Mesothelial cell of epicardium (in vitro differentiated cells): ENCODE measurements around the gene CTNNBL1. TPM values are rescaled to one million over a fixed set of nuclear protein-coding genes. Genes with fewer than 3 reads are reported as not detected.

Experiments
- DNase-seq, 2 experiments: peaks; one replicate each; pipeline ENCODE4 v3.0.0; 2021; ENCODE audit warnings: low spot score in 2 of 2; ENCODE audit not compliant: unreplicated experiment in 2 of 2
- H3K27ac Mint-ChIP-seq: 2 replicates; pipeline ENCODE4 v1.8.0; 2021; ENCODE audit warnings: mixed read lengths
- H3K27me3 Mint-ChIP-seq: 2 replicates; pipeline ENCODE4 v1.8.0; 2021; ENCODE audit warnings: low read depth, mixed read lengths
- H3K36me3 Mint-ChIP-seq: 2 replicates; pipeline ENCODE4 v1.8.0; 2021; ENCODE audit warnings: mixed read lengths
- H3K4me1 Mint-ChIP-seq: 2 replicates; pipeline ENCODE4 v1.8.0; 2021; ENCODE audit warnings: mixed read lengths
- H3K4me3 Mint-ChIP-seq: 2 replicates; pipeline ENCODE4 v1.8.0; 2021; ENCODE audit warnings: mild to moderate bottlenecking, moderate library complexity, mixed read lengths
- H3K9me3 Mint-ChIP-seq: 2 replicates; pipeline ENCODE4 v1.8.0; 2021; ENCODE audit warnings: mixed read lengths
- CTCF ChIP-seq: fragments of 200-600 bp; sonication (generic); IDR thresholded peaks from one replicate; pipeline ENCODE4 v1.5.0; 2021; ENCODE audit warnings: antibody characterized with exemption; ENCODE audit not compliant: unreplicated experiment
- total RNA-seq: library from RNA; stranded (reverse); gene quantifications from 3 replicates; pipeline ENCODE4 v1.2.1, GENCODE V29; 2021

Gene CTNNBL1
- total RNA-seq, 1 donor from 2014 or later, result 59.0 TPM

- Mint-ChIP-seq H3K4me3 (no peak overlapping the region), H3K27ac (no peak overlapping the region), H3K27me3 (no peaks in the 10 kb centered on the region)
Observed at GRCh38 chr20:37741570-37741969, 47.7 kb downstream of the CTNNBL1 start.

GRCh38 chr20:37742131-37742530, 48.3 kb downstream of the CTNNBL1 start:
- no peak for TF ChIP-seq CTCF
- H3K27me3 Mint-ChIP-seq, result no peaks in the 10 kb centered on the region
- no peak overlapping the region for H3K27ac Mint-ChIP-seq
- H3K4me3 Mint-ChIP-seq, result no peak overlapping the region
- H3K36me3 Mint-ChIP-seq, result peaks cover 30% of the 10 kb centered on the region
- no peaks in the 10 kb centered on the region for H3K4me1 Mint-ChIP-seq
- DNase-seq, result no peak
- peaks cover 12% of the 10 kb centered on the region for H3K9me3 Mint-ChIP-seq

More at GRCh38 chr20:37741570-37741969, 47.7 kb downstream of the CTNNBL1 start:
- no peak for TF ChIP-seq CTCF
- no peaks in the 10 kb centered on the region for H3K4me1 Mint-ChIP-seq
- H3K9me3 Mint-ChIP-seq, result peaks cover 12% of the 10 kb centered on the region
- no peak for DNase-seq
- H3K36me3 Mint-ChIP-seq, result peaks cover 28% of the 10 kb centered on the region

GRCh38 chr20:37744347-37744746, 50.5 kb downstream of the CTNNBL1 start:
- Mint-ChIP-seq H3K27me3 (no peaks in the 10 kb centered on the region), H3K36me3 (peaks cover 24% of the 10 kb centered on the region), H3K4me3 (no peak overlapping the region), H3K4me1 (no peaks in the 10 kb centered on the region), H3K27ac (no peak overlapping the region), H3K9me3 (no peaks in the 10 kb centered on the region)
- no peak for DNase-seq
- TF ChIP-seq CTCF, result no peak

GRCh38 chr20:37745553-37745952, 51.7 kb downstream of the CTNNBL1 start:
- Mint-ChIP-seq H3K36me3 (peaks cover 20% of the 10 kb centered on the region), H3K27me3 (no peaks in the 10 kb centered on the region), H3K4me3 (no peak overlapping the region), H3K27ac (no peak overlapping the region), H3K9me3 (no peaks in the 10 kb centered on the region), H3K4me1 (no peaks in the 10 kb centered on the region)
- no peak for DNase-seq
- no peak for TF ChIP-seq CTCF

GRCh38 chr20:37748015-37748414, 54.2 kb downstream of the CTNNBL1 start:
- no peak for TF ChIP-seq CTCF
- Mint-ChIP-seq H3K27me3 (no peaks in the 10 kb centered on the region), H3K9me3 (no peaks in the 10 kb centered on the region), H3K27ac (no peak overlapping the region), H3K4me3 (no peak overlapping the region), H3K36me3 (peaks cover 24% of the 10 kb centered on the region), H3K4me1 (no peaks in the 10 kb centered on the region)
- no peak for DNase-seq

GRCh38 chr20:37749218-37749617, 55.4 kb downstream of the CTNNBL1 start:
- no peak for TF ChIP-seq CTCF
- H3K36me3 Mint-ChIP-seq, result peaks cover 24% of the 10 kb centered on the region

More at GRCh38 chr20:37749218-37749617, 55.4 kb downstream of the CTNNBL1 start:
- Mint-ChIP-seq H3K4me1 (no peaks in the 10 kb centered on the region), H3K9me3 (no peaks in the 10 kb centered on the region), H3K4me3 (no peak overlapping the region), H3K27ac (no peak overlapping the region), H3K27me3 (no peaks in the 10 kb centered on the region)
- DNase-seq, result no peak
